Stomach (tissue), 4 donors: ENCODE measurements around the gene PTGFRN.

Source experiments
- EP300 ChIP-seq: sonication (generic); formaldehyde crosslinking; IDR thresholded peaks from one replicate; pipeline ENCODE4 v1.6.1; 2017; ENCODE audit warnings: antibody characterized with exemption
- POLR2A ChIP-seq, 4 donors: fragments of 450-650 bp; IDR thresholded peaks; one replicate each; pipeline ENCODE4 v1.6.1; 2016; ENCODE audit warnings: antibody characterized with exemption in 4 of 4, control low read depth in 2 of 4, mild to moderate bottlenecking in 1 of 4, moderate library complexity in 1 of 4
- TF ChIP-seq, protein P1 (sequence below), 7 experiments: fragments of 450-650 bp in 4 of 7; fragments of 200-600 bp in 3 of 7; sonication (generic) in 3 of 7; IDR thresholded peaks; one replicate each; pipeline ENCODE4 v1.5.1; 2016 to 2019; ENCODE audit warnings: antibody characterized with exemption in 7 of 7, control low read depth in 2 of 7, mild to moderate bottlenecking in 1 of 7

DNA sequence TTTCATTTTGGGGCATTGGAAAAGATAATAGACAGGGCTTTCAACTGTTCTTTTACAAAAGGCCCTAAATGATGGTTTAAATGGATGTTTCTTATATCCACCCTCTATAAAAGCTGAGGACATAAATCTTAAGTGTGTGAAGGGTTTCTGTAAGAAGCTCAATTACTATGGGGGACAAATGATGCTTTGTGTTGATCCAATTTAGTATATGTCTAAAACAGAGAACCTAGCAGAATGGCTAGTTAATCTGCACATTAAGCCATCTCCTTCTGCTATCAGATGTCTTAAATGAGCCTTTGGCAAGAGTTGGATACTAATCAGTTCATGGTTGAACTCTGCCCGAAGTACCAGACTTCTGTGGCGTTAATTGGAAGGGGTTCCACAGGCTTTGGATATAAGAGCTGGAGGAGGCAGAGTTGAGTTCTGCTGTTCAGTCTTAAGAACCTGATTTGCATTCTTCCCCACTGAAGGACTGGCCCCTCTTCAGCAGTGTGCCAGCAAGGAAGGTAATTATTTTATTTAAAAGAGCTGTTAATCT is 43.1 kb downstream of the PTGFRN start:
- TF ChIP-seq EP300 (no peak), POLR2A (IDR thresholded peaks at IDR 0.05) (no peak)
- TF ChIP-seq, protein P1, sequence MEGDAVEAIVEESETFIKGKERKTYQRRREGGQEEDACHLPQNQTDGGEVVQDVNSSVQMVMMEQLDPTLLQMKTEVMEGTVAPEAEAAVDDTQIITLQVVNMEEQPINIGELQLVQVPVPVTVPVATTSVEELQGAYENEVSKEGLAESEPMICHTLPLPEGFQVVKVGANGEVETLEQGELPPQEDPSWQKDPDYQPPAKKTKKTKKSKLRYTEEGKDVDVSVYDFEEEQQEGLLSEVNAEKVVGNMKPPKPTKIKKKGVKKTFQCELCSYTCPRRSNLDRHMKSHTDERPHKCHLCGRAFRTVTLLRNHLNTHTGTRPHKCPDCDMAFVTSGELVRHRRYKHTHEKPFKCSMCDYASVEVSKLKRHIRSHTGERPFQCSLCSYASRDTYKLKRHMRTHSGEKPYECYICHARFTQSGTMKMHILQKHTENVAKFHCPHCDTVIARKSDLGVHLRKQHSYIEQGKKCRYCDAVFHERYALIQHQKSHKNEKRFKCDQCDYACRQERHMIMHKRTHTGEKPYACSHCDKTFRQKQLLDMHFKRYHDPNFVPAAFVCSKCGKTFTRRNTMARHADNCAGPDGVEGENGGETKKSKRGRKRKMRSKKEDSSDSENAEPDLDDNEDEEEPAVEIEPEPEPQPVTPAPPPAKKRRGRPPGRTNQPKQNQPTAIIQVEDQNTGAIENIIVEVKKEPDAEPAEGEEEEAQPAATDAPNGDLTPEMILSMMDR (IDR thresholded peaks at IDR 0.05), result no peak
